ENCODE results near the gene SPAST.
"Not testable (repeated sequence)": the region's sequence is repeated elsewhere in the genome, so short reads cannot be mapped to it uniquely, and the experiment has no call there.

Gene SPAST, protein sequence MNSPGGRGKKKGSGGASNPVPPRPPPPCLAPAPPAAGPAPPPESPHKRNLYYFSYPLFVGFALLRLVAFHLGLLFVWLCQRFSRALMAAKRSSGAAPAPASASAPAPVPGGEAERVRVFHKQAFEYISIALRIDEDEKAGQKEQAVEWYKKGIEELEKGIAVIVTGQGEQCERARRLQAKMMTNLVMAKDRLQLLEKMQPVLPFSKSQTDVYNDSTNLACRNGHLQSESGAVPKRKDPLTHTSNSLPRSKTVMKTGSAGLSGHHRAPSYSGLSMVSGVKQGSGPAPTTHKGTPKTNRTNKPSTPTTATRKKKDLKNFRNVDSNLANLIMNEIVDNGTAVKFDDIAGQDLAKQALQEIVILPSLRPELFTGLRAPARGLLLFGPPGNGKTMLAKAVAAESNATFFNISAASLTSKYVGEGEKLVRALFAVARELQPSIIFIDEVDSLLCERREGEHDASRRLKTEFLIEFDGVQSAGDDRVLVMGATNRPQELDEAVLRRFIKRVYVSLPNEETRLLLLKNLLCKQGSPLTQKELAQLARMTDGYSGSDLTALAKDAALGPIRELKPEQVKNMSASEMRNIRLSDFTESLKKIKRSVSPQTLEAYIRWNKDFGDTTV

DNA sequence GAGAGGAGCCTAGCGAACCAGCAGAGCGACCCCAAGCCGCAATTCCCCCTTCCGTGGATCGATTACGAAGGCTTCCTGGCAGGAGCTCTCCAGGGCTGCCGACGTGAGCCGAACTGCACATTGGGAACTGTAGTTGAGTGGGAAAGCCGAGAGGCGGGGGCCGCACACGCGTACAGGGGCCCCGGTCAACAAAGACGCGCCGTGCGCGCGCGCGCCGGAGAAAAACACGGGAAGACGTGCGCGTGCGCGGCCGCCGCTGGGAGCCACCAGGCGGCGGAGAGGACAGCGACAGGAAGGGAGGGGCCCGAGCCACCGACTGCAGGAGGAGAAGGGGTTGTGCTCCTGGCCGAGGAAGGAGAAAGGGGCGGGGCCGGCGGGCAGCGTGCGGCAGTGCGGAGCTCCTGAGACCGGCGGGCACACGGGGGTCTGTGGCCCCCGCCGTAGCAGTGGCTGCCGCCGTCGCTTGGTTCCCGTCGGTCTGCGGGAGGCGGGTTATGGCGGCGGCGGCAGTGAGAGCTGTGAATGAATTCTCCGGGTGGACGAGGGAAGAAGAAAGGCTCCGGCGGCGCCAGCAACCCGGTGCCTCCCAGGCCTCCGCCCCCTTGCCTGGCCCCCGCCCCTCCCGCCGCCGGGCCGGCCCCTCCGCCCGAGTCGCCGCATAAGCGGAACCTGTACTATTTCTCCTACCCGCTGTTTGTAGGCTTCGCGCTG, at the start of gene SPAST:
SPAST (plus strand) TSS at position 247 of the 711 bp plus-strand sequence; CDS start at position 523, 276 bp downstream.
- DNase-seq, result peak; percentile 93 to 98

GRCh38 chr2:32018789-32019482, 44.4 kb upstream of the SPAST start:
- peak in 1 of 2 experiments; percentile 25 for DNase-seq

DNA sequence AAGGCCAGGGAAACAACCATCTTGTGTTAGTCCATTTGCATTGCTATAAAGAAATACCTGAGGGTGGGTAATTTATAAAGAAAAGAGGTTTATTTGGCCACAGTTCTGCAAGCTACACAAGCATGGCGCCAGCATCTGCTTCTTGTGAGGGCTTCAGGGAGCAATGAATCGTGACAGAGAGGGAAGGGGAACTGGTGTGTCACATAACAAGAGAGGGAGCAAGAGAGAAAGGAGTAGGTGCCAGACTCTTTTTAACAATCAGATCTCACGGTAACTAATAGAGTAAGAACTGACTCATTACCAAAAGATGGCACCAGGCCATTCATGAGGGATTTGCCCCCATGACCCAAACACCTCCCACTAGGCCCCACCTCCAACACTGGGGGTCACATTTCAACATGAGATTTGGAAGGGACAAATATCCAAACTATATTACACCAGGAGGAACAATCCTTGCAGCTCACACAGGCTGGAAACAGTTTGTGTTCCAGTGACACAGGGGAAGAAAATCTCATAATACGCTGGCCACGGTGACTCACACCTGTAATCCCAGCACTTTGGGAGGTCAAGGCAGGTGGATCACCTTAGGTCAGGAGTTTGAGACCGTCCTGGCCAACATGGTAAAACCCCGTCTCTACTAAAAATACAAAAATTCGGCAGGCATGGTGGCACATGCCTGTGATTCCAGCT, 29.0 kb upstream of the SPAST start:
- not testable (repeated sequence) for DNase-seq

DNA sequence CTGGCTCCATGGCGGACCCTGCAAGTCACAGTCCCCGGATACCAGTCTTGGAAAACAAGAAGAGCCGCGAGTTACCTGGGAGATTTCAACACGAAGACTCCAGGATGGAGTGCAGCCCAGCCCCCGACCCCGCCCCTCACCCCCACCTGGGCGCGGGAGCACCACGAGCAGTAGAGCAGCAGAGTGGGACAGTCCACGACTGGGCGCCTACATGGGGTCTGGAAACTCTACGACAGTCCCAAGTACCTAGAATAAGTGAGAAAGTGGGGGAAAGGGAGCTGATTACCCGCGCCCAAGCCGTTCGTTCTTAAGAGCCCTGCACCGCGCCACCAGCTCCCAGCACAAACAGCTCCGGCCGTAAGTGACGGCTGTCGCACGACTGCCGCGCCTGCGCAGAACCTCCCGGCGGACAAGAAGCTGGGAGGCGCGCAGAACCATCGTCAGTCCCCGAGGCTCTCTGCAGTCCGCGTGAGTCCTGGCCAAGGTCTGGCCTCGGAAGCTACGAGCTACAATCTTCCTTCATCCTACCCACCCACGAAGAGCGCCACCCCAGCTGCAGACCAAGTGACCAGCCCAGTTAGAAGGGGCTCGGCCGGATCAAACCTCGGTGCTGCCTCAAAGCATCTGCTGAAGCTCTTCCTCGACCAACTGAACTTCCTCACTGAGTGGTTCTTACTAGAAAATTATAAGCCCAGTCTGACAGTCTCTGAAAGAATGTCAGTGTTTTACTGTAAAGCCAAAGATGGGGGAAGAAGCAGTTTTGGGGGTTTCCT, 23.7 kb upstream of the SPAST start, which contains the start of gene DPY30:
DPY30 (minus strand) TSS at position 359 of the 773 bp plus-strand sequence; CDS start at position 10, 349 bp downstream.
- peak; percentile 77 to 91 for DNase-seq

- DNase-seq, result no peak
These were observed 19.8 kb upstream of the SPAST start for GRCh38 chr2:32043561-32043960.

DNA sequence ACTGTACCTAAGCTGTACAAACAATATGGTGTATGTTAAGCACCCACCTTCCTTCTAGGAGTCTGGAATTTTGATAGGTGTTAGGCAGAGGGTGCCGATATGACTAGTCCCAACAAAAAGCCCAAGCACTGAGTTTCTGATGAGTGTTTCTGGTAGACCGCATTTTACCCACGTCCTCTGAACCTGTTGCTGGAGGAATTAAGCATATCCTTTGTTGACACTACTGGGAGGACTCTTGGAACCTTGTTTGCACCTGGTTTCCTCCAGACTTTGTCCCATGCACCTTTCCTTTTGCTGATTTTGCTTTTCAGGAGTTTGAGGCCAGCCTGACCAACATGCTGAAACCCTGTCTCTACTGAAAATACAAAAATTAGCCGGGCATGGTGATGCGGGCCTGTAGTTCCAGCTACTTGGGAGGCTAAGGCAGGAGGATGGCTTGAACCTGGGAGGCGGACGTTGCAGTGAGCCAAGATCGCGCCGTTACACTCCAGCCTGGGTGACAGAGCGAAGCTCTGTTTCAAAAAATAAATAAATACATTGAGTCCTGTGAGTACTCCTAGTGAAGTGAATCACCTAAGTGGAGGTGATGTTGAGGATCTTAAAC, 11.4 kb upstream of the SPAST start:
- no peak for DNase-seq

DNA sequence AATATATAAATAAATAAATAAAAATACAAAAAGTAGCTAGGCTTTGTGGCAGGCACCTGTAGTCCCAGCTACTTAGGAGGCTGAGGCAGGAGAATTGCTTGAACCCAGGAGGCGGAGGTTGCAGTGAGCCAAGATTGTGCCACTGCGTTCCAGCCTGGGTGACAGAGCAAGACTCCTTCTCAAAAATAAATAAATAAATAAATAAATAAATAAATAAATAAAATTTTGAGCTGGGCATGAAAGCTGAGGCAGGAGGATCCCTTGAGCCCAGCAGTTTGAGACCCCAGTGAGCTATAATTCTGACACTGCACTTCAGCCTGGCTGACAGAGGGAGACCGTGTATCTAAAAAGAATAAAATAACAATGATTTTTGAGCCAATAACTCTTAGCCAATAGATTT, 8.8 kb upstream of the SPAST start:
- DNase-seq, result not testable (repeated sequence)

- no peak for DNase-seq
These were observed 5.2 kb upstream of the SPAST start for GRCh38 chr2:32058130-32058529.

DNA sequence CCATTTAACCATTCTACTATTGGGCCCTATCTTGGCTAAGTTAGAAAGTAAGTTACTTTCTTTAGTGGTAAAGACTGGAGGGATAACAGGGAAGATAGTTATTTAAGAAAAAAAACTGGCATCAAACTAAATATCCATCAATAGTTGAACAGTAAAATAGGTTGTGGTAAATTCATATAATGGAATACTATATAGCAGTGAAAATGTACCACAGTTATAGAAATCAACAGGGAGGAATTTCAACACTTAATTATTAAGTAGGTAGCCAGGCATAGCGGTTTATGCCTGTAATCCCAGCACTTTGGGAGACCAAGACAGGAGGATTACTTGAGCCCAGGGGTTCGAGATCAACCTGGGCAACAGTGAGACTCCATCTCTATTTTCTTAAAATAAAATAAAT, 3.1 kb upstream of the SPAST start:
- no peak for DNase-seq

- DNase-seq, result no peak
These were observed 1.9 kb upstream of the SPAST start for GRCh38 chr2:32061430-32061829.

- peak in 1 of 2 experiments; percentile 41 for DNase-seq
These were observed 1.1 kb upstream of the SPAST start for GRCh38 chr2:32061973-32062861.

GRCh38 chr2:32064021-32064601, 755 bp downstream of the SPAST start:
- DNase-seq, result no peak

- DNase-seq, result no peak
These were observed 1.4 kb downstream of the SPAST start for GRCh38 chr2:32064713-32065112.

DNA sequence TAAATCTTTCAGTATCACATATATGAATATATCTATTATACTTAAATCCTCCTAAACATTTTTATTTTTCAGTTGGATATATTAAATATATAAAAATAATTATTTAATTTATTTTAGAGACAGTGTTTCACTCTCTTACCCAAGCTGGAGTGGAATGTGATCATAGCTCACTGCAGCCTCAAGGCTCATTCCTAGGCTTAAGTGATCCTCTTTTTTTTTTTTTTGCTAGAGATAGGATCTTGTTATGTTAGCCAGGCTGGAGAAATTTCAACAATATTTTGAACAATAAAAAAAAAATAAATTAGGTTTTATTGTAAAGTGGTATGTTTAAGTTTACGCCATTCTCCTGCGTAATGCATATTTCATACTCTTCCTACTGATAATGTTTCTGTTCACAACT, 4.2 kb downstream of the SPAST start:
- DNase-seq, result no peak

DNA sequence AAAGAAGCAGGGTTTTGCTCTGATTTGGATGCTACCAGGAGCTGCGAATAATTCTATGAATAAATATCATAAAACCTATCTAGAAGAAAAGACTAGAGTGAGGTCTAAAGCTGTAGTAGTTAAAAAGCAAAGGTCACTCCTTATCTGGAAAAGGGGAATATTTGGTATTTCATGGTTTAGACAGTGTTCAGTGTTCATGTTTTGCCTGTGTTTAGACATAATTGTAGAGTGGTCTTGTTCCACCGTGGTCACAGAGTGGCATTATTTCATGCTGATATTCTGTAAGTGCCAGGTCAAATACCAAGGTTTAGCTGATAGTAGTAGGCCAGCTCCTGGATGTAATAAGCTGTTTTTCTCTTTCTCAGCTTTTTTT, 10.8 kb downstream of the SPAST start:
- no peak for DNase-seq

GRCh38 chr2:32095671-32096070, 32.3 kb downstream of the SPAST start:
- DNase-seq, result no peak

- DNase-seq, result no peak
These were observed 44.8 kb downstream of the SPAST start for GRCh38 chr2:32108111-32108510.

GRCh38 chr2:32118055-32118454, 54.7 kb downstream of the SPAST start:
- DNase-seq, result no peak

- no peak for DNase-seq
These were observed 55.8 kb downstream of the SPAST start for GRCh38 chr2:32119161-32119560.

- DNase-seq, result no peak
These were observed 61.3 kb downstream of the SPAST start for GRCh38 chr2:32124660-32125059.
